Thymus (tissue), 11 donors: ENCODE results near the gene THSD4. TPM values are rescaled to one million over a fixed set of nuclear protein-coding genes. Genes with fewer than 3 reads are reported as not detected.

Source experiments
- DNase-seq, 9 donors: peaks; one replicate each; pipeline ENCODE4 v3.0.0-alpha.2; 2013; ENCODE audit warnings: low spot score in 9 of 9, low read depth in 6 of 9, missing footprints in 1 of 9
- H3K27ac ChIP-seq, 2 donors: one replicate each; pipeline ENCODE4 v1.5.1; 2013; ENCODE audit warnings: control low read depth in 1 of 2, low read depth in 1 of 2, low read length in 1 of 2, mild to moderate bottlenecking in 1 of 2, moderate library complexity in 1 of 2
- H3K27me3 ChIP-seq, 2 donors: one replicate each; pipeline ENCODE4 v1.5.1; 2013; ENCODE audit warnings: low read length in 1 of 2; ENCODE audit not compliant: control insufficient read depth in 2 of 2, insufficient read depth in 1 of 2
- H3K36me3 ChIP-seq, 2 donors: one replicate each; pipeline ENCODE4 v1.5.1; 2013; ENCODE audit warnings: low read length in 1 of 2, mild to moderate bottlenecking in 1 of 2, moderate library complexity in 1 of 2; ENCODE audit not compliant: control insufficient read depth in 2 of 2, insufficient read depth in 2 of 2
- H3K4me1 ChIP-seq, 2 donors: one replicate each; pipeline ENCODE4 v1.5.1; 2013; ENCODE audit warnings: low read length in 2 of 2; ENCODE audit not compliant: control insufficient read depth in 2 of 2, insufficient read depth in 2 of 2
- H3K4me3 ChIP-seq, 2 donors: one replicate each; pipeline ENCODE4 v1.5.1; 2013; ENCODE audit warnings: low read length in 2 of 2, control low read depth in 1 of 2, mild to moderate bottlenecking in 1 of 2
- H3K9me3 ChIP-seq, 2 donors: one replicate each; pipeline ENCODE4 v1.5.1; 2013; ENCODE audit warnings: low read length in 1 of 2, mild to moderate bottlenecking in 1 of 2; ENCODE audit not compliant: control insufficient read depth in 2 of 2, insufficient read depth in 1 of 2
- WGBS: extraction: QIAGEN DNeasy Blood & Tissue Kit; methylation state at CpG from one replicate; pipeline ENCODE4 v1.1.7; 2013; 5-methylcytosine and 5-hydroxymethylcytosine counted together
- polyA plus RNA-seq: library from polyadenylated mRNA; stranded (reverse); fragments of 200-250 nt; gene quantifications from one replicate; pipeline ENCODE4 v1.2.3, GENCODE V29; 2013
- total RNA-seq: library from RNA; stranded (reverse); fragments of 120-200 nt; gene quantifications from one replicate; pipeline ENCODE4 v1.2.4, GENCODE V29; 2013
- donor health status: healthy.

THSD4 gene
- total and polyA plus RNA-seq, 2 donors: 1.7 to 2.2 TPM

- Histone ChIP-seq H3K27ac (no peak overlapping the region), H3K9me3 (no peaks in the 10 kb centered on the region), H3K4me1 (peaks cover 0 to 5% of the 10 kb centered on the region in 2 donors), H3K27me3 (peaks cover 32 to 41% of the 10 kb centered on the region in 2 donors), H3K36me3 (no peaks in the 10 kb centered on the region), H3K4me3 (peak overlapping the region in 1 of 2 donors; percentile 46)
- WGBS: 15% methylated on average over 13 of the region's 13 CpGs
- DNase-seq: no peak
These were observed 1.1 kb downstream of the THSD4 start for GRCh38 chr15:71116366-71116765.

- H3K4me1 ChIP-seq: peaks cover 0 to 7% of the 10 kb centered on the region in 2 donors
- H3K27me3 ChIP-seq: peaks cover 32 to 41% of the 10 kb centered on the region in 2 donors
- DNase-seq: no peak
- no peak overlapping the region for H3K27ac ChIP-seq
- no peaks in the 10 kb centered on the region for H3K36me3 ChIP-seq
- WGBS: 82% methylated on average over 3 of the region's 3 CpGs
- no peak overlapping the region for H3K4me3 ChIP-seq
- H3K9me3 ChIP-seq: no peaks in the 10 kb centered on the region
These were observed 1.7 kb downstream of the THSD4 start for GRCh38 chr15:71116942-71117341.

- DNase-seq: no peak
- Histone ChIP-seq H3K9me3 (no peaks in the 10 kb centered on the region), H3K27me3 (peaks cover 32 to 41% of the 10 kb centered on the region in 2 donors), H3K4me1 (peaks cover 0 to 7% of the 10 kb centered on the region in 2 donors), H3K27ac (no peak overlapping the region), H3K36me3 (no peaks in the 10 kb centered on the region), H3K4me3 (no peak overlapping the region)
- WGBS: 64% methylated on average over 7 of the region's 7 CpGs
These were observed 2.5 kb downstream of the THSD4 start for GRCh38 chr15:71117714-71118305.

- H3K36me3 ChIP-seq: no peaks in the 10 kb centered on the region
- 95% methylated on average over 5 of the region's 5 CpGs for WGBS
- no peaks in the 10 kb centered on the region for H3K9me3 ChIP-seq
- H3K4me1 ChIP-seq: peaks cover 0 to 7% of the 10 kb centered on the region in 2 donors
- DNase-seq: no peak
- H3K27ac ChIP-seq: no peak overlapping the region
- peaks cover 32 to 41% of the 10 kb centered on the region in 2 donors for H3K27me3 ChIP-seq
- H3K4me3 ChIP-seq: no peak overlapping the region
These were observed 3.1 kb downstream of the THSD4 start for GRCh38 chr15:71118345-71118744.

GRCh38 chr15:71118881-71119632 lies 3.8 kb downstream of the THSD4 start:
- Histone ChIP-seq H3K27ac (no peak overlapping the region), H3K9me3 (no peaks in the 10 kb centered on the region), H3K36me3 (no peaks in the 10 kb centered on the region), H3K4me3 (no peak overlapping the region), H3K27me3 (peaks cover 32 to 39% of the 10 kb centered on the region in 2 donors), H3K4me1 (peaks cover 0 to 7% of the 10 kb centered on the region in 2 donors)
- 94% methylated on average over 11 of the region's 11 CpGs for WGBS
- no peak for DNase-seq

- Histone ChIP-seq H3K27me3 (peaks cover 20 to 26% of the 10 kb centered on the region in 2 donors), H3K36me3 (no peaks in the 10 kb centered on the region), H3K27ac (no peak overlapping the region), H3K9me3 (no peaks in the 10 kb centered on the region), H3K4me1 (peaks cover 0 to 4% of the 10 kb centered on the region in 2 donors), H3K4me3 (no peak overlapping the region)
- 86% methylated on average over 8 of the region's 8 CpGs for WGBS
- DNase-seq: no peak
These were observed 5.2 kb downstream of the THSD4 start for GRCh38 chr15:71120428-71120944.

- no peak for DNase-seq
- no peaks in the 10 kb centered on the region for H3K36me3 ChIP-seq
- H3K27me3 ChIP-seq: peaks cover 10 to 18% of the 10 kb centered on the region in 2 donors
- no peaks in the 10 kb centered on the region for H3K9me3 ChIP-seq
- no peak overlapping the region for H3K27ac ChIP-seq
- H3K4me3 ChIP-seq: no peak overlapping the region
- WGBS: 66% methylated on average over 4 of the region's 4 CpGs
- H3K4me1 ChIP-seq: peaks cover 0 to 4% of the 10 kb centered on the region in 2 donors
These were observed 6.2 kb downstream of the THSD4 start for GRCh38 chr15:71121442-71121841.

- DNase-seq: no peak
- Histone ChIP-seq H3K36me3 (no peaks in the 10 kb centered on the region), H3K27me3 (no peaks in the 10 kb centered on the region), H3K27ac (no peak overlapping the region), H3K4me3 (no peak overlapping the region), H3K9me3 (no peaks in the 10 kb centered on the region), H3K4me1 (peaks cover 0 to 4% of the 10 kb centered on the region in 2 donors)
- 90% methylated on average over 8 of the region's 8 CpGs for WGBS
These were observed 9.9 kb downstream of the THSD4 start for GRCh38 chr15:71124937-71125790.
